ENCODE results near the gene MAPKAPK2.

DNA sequence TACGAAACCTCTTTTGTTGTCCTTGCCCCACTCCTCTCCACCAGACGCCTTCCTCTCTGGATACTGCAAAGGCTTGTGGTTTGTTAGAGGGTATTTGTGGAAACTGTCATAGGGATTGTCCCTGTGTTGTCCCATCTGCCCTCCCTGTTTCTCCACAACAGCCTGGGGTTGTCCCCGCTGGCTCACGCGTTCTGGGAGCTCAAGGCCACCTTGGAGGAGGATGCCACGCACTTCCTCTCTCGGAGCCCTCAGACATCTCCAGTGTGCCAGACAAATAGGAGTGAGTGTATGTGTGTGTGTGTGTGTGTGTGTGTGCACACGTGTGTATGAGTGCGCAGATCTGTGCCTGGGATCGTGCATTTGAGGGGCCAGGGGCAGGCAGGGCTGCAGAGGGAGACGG lies 48.3 kb downstream of the MAPKAPK2 start:
- TF ChIP-seq EZH2 (IDR thresholded peaks at IDR 0.05; ENCODE audit: insufficient read depth, poor library complexity, severe bottlenecking) (no peak), EZH2phosphoT487 (IDR thresholded peaks at IDR 0.05; ENCODE audit: insufficient read depth, low read depth) (no peak)

Data from GM23248 (cell line).